ENCODE data around the gene CFAP210. TPM values are rescaled to one million over a fixed set of nuclear protein-coding genes. Genes with fewer than 3 reads are reported as not detected.
A peak's percentile ranks its signal among the peaks of the same experiment; 100 is the strongest.

The CFAP210 gene
- total RNA-seq, 1 experiment from 2014 or later, result not detected

DNA sequence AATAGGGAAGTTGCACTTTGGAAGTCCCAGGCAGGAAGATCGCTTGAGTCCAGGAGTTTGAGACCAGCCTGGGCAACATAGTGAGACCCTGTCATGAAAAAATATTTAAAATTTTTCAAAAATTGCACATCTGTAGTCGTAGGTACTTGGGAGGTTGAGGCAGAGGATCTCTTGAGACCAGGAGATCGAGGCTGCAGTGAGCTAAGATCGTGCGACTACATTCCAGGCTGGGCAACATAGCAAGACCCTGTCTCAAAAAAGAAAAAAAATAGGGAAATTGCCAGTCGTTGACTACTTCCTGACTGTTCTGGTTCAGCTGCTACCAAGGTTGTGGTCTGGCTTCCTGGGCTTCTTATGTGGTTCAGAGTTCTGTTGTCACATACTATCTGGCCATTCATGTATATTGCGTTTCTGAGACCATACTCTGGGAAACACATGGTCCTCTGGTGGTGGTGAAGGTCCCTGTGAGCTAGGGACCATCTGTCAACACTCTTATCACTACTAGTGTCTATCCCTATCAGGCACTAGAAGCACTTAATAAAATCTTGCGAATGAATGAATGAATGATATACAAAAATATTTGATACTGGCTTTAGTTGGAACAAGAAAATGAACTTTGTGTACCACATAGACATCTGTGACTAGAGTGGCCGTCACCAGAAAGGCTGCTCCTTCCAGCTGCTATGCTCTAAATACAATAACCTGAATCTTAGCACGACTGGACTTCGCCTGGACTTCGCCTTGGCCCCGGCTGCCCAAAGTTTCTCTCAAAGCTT lies 38.6 kb upstream of the CFAP210 start:
- Histone ChIP-seq H3K9ac (ENCODE audit: low read length) (peak overlapping the region; percentile 73), H2AFZ (ENCODE audit: low read depth, low read length, poor library complexity, severe bottlenecking) (peak overlapping the region; percentile 52), H3K9me2 (ENCODE audit: insufficient read depth) (no peaks in the 10 kb centered on the region), H3K79me2 (ENCODE audit: insufficient read depth, low read length) (peaks cover 33% of the 10 kb centered on the region), H4K20me1 (ENCODE audit: insufficient read depth) (no peaks in the 10 kb centered on the region), H3K4me3 (replicated peaks in 1 of 2; ENCODE audit: low read depth in 1 of 2, low read length in 2 of 2) (peak overlapping the region; percentile 68 to 69), H3K36me3 (ENCODE audit: control insufficient read depth in 1 of 2, insufficient read depth in 2 of 2, low read length in 2 of 2) (peaks cover 0 to 10% of the 10 kb centered on the region in 2 experiments; a peak in 1 of 4 replicates), H3K27ac (ENCODE audit: low read depth, low read length) (peak overlapping the region; percentile 72), H3K4me2 (ENCODE audit: low read length) (peak overlapping the region; percentile 92), H3K4me1 (ENCODE audit: control insufficient read depth in 1 of 2, insufficient read depth in 2 of 2, low read length in 2 of 2) (peaks cover 6 to 30% of the 10 kb centered on the region in 2 experiments; a peak in 3 of 4 replicates), H3K9me3 (ENCODE audit: control insufficient read depth in 1 of 2, insufficient read depth in 1 of 2, low read depth in 1 of 2, low read length in 2 of 2) (no peaks in the 10 kb centered on the region), H3K27me3 (ENCODE audit: insufficient read depth, low read length) (no peaks in the 10 kb centered on the region)
- RAD21 ChIA-PET (ENCODE audit: low non-redundant PET in 1 of 2, low total read pairs in 2 of 2, uncharacterized antibody in 2 of 2, unreplicated experiment in 2 of 2), result no interaction called here
- intact Hi-C loops (cut with micrococcal nuclease), result no loop called here
- CTCF ChIA-PET, result no interaction called here
- TF ChIP-seq RAD21 (IDR thresholded peaks at IDR 0.05; ENCODE audit: low read depth) (no peak), TCF7L2 (IDR thresholded peaks at IDR 0.05; ENCODE audit: borderline replicate concordance, extremely low read depth, insufficient read depth, insufficient read length) (no peak), FOSL1 (IDR thresholded peaks at IDR 0.05; ENCODE audit: low read depth) (no peak), ZFX (IDR thresholded peaks at IDR 0.05) (no peak), YY1 (IDR thresholded peaks at IDR 0.05; ENCODE audit: extremely low read depth, insufficient replicate concordance, low read depth, low read length) (no peak), SIN3A (IDR thresholded peaks at IDR 0.05; ENCODE audit: low read depth) (no peak), ELF1 (IDR thresholded peaks at IDR 0.05; ENCODE audit: borderline replicate concordance, low read depth) (no peak), POLR2AphosphoS5 (IDR thresholded peaks at IDR 0.05; ENCODE audit: low read depth, low read length) (no peak), CBX3 (IDR thresholded peaks at IDR 0.05; ENCODE audit: low read depth) (no peak), EGR1 (IDR thresholded peaks at IDR 0.05; ENCODE audit: low read depth) (no peak), POLR2A (IDR thresholded peaks at IDR 0.05; ENCODE audit: borderline replicate concordance, extremely low read depth, insufficient read depth, insufficient read length) (no peak)
- TF ChIP-seq, protein P1, sequence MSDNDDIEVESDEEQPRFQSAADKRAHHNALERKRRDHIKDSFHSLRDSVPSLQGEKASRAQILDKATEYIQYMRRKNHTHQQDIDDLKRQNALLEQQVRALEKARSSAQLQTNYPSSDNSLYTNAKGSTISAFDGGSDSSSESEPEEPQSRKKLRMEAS (IDR thresholded peaks at IDR 0.05), result no peak
- TF ChIP-seq, protein P2, sequence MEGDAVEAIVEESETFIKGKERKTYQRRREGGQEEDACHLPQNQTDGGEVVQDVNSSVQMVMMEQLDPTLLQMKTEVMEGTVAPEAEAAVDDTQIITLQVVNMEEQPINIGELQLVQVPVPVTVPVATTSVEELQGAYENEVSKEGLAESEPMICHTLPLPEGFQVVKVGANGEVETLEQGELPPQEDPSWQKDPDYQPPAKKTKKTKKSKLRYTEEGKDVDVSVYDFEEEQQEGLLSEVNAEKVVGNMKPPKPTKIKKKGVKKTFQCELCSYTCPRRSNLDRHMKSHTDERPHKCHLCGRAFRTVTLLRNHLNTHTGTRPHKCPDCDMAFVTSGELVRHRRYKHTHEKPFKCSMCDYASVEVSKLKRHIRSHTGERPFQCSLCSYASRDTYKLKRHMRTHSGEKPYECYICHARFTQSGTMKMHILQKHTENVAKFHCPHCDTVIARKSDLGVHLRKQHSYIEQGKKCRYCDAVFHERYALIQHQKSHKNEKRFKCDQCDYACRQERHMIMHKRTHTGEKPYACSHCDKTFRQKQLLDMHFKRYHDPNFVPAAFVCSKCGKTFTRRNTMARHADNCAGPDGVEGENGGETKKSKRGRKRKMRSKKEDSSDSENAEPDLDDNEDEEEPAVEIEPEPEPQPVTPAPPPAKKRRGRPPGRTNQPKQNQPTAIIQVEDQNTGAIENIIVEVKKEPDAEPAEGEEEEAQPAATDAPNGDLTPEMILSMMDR (IDR thresholded peaks at IDR 0.05 in 2 of 3, conservative IDR thresholded peaks at IDR 0.05 in 1 of 3; ENCODE audit: borderline replicate concordance in 1 of 3, insufficient read depth in 1 of 3, low read depth in 2 of 3, low read length in 2 of 3), result no peak
- TF ChIP-seq, protein P3, sequence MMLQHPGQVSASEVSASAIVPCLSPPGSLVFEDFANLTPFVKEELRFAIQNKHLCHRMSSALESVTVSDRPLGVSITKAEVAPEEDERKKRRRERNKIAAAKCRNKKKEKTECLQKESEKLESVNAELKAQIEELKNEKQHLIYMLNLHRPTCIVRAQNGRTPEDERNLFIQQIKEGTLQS (IDR thresholded peaks at IDR 0.05), result no peak
- TF ChIP-seq, protein P4, sequence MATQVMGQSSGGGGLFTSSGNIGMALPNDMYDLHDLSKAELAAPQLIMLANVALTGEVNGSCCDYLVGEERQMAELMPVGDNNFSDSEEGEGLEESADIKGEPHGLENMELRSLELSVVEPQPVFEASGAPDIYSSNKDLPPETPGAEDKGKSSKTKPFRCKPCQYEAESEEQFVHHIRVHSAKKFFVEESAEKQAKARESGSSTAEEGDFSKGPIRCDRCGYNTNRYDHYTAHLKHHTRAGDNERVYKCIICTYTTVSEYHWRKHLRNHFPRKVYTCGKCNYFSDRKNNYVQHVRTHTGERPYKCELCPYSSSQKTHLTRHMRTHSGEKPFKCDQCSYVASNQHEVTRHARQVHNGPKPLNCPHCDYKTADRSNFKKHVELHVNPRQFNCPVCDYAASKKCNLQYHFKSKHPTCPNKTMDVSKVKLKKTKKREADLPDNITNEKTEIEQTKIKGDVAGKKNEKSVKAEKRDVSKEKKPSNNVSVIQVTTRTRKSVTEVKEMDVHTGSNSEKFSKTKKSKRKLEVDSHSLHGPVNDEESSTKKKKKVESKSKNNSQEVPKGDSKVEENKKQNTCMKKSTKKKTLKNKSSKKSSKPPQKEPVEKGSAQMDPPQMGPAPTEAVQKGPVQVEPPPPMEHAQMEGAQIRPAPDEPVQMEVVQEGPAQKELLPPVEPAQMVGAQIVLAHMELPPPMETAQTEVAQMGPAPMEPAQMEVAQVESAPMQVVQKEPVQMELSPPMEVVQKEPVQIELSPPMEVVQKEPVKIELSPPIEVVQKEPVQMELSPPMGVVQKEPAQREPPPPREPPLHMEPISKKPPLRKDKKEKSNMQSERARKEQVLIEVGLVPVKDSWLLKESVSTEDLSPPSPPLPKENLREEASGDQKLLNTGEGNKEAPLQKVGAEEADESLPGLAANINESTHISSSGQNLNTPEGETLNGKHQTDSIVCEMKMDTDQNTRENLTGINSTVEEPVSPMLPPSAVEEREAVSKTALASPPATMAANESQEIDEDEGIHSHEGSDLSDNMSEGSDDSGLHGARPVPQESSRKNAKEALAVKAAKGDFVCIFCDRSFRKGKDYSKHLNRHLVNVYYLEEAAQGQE (IDR thresholded peaks at IDR 0.05; ENCODE audit: low read depth), result no peak
- TF ChIP-seq, protein P5, sequence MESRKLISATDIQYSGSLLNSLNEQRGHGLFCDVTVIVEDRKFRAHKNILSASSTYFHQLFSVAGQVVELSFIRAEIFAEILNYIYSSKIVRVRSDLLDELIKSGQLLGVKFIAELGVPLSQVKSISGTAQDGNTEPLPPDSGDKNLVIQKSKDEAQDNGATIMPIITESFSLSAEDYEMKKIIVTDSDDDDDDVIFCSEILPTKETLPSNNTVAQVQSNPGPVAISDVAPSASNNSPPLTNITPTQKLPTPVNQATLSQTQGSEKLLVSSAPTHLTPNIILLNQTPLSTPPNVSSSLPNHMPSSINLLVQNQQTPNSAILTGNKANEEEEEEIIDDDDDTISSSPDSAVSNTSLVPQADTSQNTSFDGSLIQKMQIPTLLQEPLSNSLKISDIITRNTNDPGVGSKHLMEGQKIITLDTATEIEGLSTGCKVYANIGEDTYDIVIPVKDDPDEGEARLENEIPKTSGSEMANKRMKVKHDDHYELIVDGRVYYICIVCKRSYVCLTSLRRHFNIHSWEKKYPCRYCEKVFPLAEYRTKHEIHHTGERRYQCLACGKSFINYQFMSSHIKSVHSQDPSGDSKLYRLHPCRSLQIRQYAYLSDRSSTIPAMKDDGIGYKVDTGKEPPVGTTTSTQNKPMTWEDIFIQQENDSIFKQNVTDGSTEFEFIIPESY (IDR thresholded peaks at IDR 0.05; ENCODE audit: extremely low read depth, insufficient replicate concordance, low read length), result no peak
- DNase-seq (ENCODE audit: low read depth, low spot score) (no peak), ATAC-seq (no peak)
- POLR2A ChIA-PET, result no interaction called here
- BruUV-seq (replicated peaks), result no TSS peak

All from HCT116 (cell line).